ENCODE results near the gene NELFCD. TPM values are rescaled to one million over a fixed set of nuclear protein-coding genes. Genes with fewer than 3 reads are reported as not detected.

The NELFCD gene
- total RNA-seq, 1 donor from 2014 or later: 71.7 TPM

Other genes with a start within 250 kb of the NELFCD start
- gene GNAS-AS1, start 130.4 kb upstream of the NELFCD start, total RNA-seq: 0.07 and 0.11 TPM in 2 replicates
- 316 and 352 TPM in 2 replicates for gene GNAS, start 128.5 kb upstream of the NELFCD start, total RNA-seq
- 223 and 244 TPM in 2 replicates for gene CTSZ, start 26.0 kb downstream of the NELFCD start, total RNA-seq
- not detected in 2 replicates for gene TUBB1, start 38.2 kb downstream of the NELFCD start, total RNA-seq
- 34.8 and 35.8 TPM in 2 replicates for gene ATP5F1E, start 51.1 kb downstream of the NELFCD start, total RNA-seq
- 93.3 and 104 TPM in 2 replicates for gene PRELID3B, start 61.5 kb downstream of the NELFCD start, total RNA-seq
- not detected in 2 replicates for gene ZNF831, start 182.6 kb downstream of the NELFCD start, total RNA-seq